Tibial nerve (tissue), 4 donors: ENCODE results near the gene HNRNPLL.
"Not testable (repeated sequence)": the region's sequence is repeated elsewhere in the genome, so short reads cannot be mapped to it uniquely, and the experiment has no call there.

ENCODE experiments used
- CTCF ChIP-seq, 5 experiments: fragments of 200-600 bp in 3 of 5; fragments of 450-650 bp in 2 of 5; sonication (generic) in 3 of 5; IDR thresholded peaks; one replicate each; pipeline ENCODE4 v1.5.1; 2016 to 2019; ENCODE audit warnings: antibody characterized with exemption in 5 of 5, mild to moderate bottlenecking in 3 of 5, moderate library complexity in 2 of 5
- EP300 ChIP-seq, 2 donors: sonication (generic); formaldehyde crosslinking; IDR thresholded peaks; one replicate each; pipeline ENCODE4 v1.6.1; 2017; ENCODE audit warnings: antibody characterized with exemption in 2 of 2, mild to moderate bottlenecking in 1 of 2

- not testable (repeated sequence) for TF ChIP-seq CTCF, EP300 (IDR thresholded peaks at IDR 0.05)
These were observed 65.4 kb downstream of the HNRNPLL start for GRCh38 chr2:38537296-38537695.
